ENCODE results near the gene AZIN2. TPM values are rescaled to one million over a fixed set of nuclear protein-coding genes. Genes with fewer than 3 reads are reported as not detected.
"Not testable (repeated sequence)": the region's sequence is repeated elsewhere in the genome, so short reads cannot be mapped to it uniquely, and the experiment has no call there.

The AZIN2 gene
- total and polyA plus RNA-seq, 9 donors = 3.8 to 6.4 (median 5.5) TPM

- Histone ChIP-seq H3K4me3 (ENCODE audit: low read length) (no peak overlapping the region), H3K36me3 (ENCODE audit: control insufficient read depth, insufficient read depth, low read length) (no peaks in the 10 kb centered on the region), H3K4me1 (ENCODE audit: control insufficient read depth, insufficient read depth, low read length) (peaks cover 12% of the 10 kb centered on the region), H3K27ac (ENCODE audit: low read length) (no peak overlapping the region), H3K9me3 (replicated peaks; ENCODE audit: control insufficient read depth, low read depth, low read length) (no peaks in the 10 kb centered on the region), H3K27me3 (ENCODE audit: control insufficient read depth, insufficient read depth, low read length) (no peaks in the 10 kb centered on the region)
- WGBS (ENCODE audit: insufficient coverage) = 20% methylated on average over 1 of the region's 3 CpGs
- no peak for DNase-seq
Measured at GRCh38 chr1:33123266-33123665, 42.3 kb downstream of the AZIN2 start.

DNA sequence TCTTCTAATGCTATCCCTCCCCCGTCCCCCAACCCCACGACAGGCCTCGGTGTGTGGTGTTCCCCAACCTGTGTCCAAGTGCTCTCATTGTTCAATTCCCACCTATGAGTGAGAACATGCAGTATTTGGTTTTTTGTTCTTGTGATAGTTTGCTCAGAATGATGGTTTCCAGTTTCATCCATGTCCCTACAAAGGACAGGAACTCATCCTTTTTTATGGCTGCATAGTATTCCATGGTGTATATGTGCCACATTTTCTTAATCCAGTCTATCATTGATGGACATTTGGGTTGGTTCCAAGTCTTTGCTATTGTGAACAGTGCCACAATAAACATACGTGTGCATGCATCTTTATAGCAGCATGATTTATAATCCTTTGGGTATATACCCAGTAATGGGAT lies 43.7 kb downstream of the AZIN2 start:
- not testable (repeated sequence) for H3K4me3 ChIP-seq (ENCODE audit: low read length); H3K36me3 ChIP-seq (ENCODE audit: control insufficient read depth, insufficient read depth, low read length); H3K9me3 ChIP-seq (replicated peaks; ENCODE audit: control insufficient read depth, low read depth, low read length); DNase-seq; H3K27ac ChIP-seq (ENCODE audit: low read length); H3K27me3 ChIP-seq (ENCODE audit: control insufficient read depth, insufficient read depth, low read length)
- WGBS (ENCODE audit: insufficient coverage) = no CpG with 5 or more reads among the region's 4 CpGs
- H3K4me1 ChIP-seq (ENCODE audit: control insufficient read depth, insufficient read depth, low read length) = peaks cover 12% of the 10 kb centered on the region

GRCh38 chr1:33126411-33127000 lies 45.6 kb downstream of the AZIN2 start:
- WGBS (ENCODE audit: insufficient coverage) = no CpG with 5 or more reads among the region's 9 CpGs
- DNase-seq = no peak
- H3K4me3 ChIP-seq (ENCODE audit: low read length) = peak overlapping the region; percentile 75
- peak overlapping the region; percentile 93 for H3K27ac ChIP-seq (ENCODE audit: low read length)
- H3K36me3 ChIP-seq (ENCODE audit: control insufficient read depth, insufficient read depth, low read length) = no peaks in the 10 kb centered on the region
- no peaks in the 10 kb centered on the region for H3K9me3 ChIP-seq (replicated peaks; ENCODE audit: control insufficient read depth, low read depth, low read length)
- no peaks in the 10 kb centered on the region for H3K27me3 ChIP-seq (ENCODE audit: control insufficient read depth, insufficient read depth, low read length)
- peaks cover 15% of the 10 kb centered on the region for H3K4me1 ChIP-seq (ENCODE audit: control insufficient read depth, insufficient read depth, low read length)

DNA sequence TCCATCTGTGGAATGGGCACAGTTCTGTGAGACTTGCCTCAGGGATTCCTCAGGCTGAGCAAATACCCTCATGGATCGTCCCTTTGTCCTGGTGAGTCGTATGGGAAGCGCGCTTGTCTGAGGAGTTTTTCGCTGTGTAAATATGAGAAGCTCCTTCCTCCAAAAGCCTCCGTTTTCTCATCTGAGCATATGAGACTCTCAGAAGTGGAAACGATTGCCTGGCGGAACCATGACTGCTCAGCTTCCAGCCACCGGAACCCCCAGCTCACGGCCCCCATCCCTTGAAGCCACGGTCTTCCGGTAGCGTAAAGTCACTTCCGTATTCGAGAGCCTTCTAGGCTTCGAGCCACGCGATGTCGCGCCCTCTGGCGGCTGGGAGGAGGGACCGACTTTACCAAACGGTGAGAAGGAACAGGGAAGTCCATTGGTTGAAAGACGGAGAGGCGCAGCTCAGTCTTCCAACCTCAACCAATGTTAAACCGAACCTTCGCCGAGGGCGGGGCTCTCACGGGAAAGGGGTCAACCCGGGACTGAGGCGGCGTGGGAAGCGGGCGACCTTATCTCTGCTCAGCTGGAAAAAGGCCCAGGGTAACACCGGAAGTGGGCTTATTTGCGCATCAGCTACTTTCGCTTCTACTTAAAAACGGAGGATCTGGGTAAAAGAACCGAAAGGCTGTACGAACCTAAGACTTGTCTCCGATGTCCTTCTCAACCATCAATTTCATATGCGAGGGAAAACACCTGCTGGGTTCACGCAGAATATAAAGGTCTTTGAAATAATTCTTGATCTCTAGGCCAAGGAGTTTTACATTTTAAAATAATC lies 46.3 kb downstream of the AZIN2 start:
- DNase-seq = peak; percentile 100
- Histone ChIP-seq H3K27me3 (ENCODE audit: control insufficient read depth, insufficient read depth, low read length) (no peaks in the 10 kb centered on the region), H3K9me3 (replicated peaks; ENCODE audit: control insufficient read depth, low read depth, low read length) (no peaks in the 10 kb centered on the region), H3K4me3 (ENCODE audit: low read length) (peak overlapping the region; percentile 75), H3K4me1 (ENCODE audit: control insufficient read depth, insufficient read depth, low read length) (peaks cover 15% of the 10 kb centered on the region), H3K36me3 (ENCODE audit: control insufficient read depth, insufficient read depth, low read length) (no peaks in the 10 kb centered on the region), H3K27ac (ENCODE audit: low read length) (peak overlapping the region; percentile 93)
- under 1% methylated on average over 32 of the region's 44 CpGs for WGBS (ENCODE audit: insufficient coverage)

DNA sequence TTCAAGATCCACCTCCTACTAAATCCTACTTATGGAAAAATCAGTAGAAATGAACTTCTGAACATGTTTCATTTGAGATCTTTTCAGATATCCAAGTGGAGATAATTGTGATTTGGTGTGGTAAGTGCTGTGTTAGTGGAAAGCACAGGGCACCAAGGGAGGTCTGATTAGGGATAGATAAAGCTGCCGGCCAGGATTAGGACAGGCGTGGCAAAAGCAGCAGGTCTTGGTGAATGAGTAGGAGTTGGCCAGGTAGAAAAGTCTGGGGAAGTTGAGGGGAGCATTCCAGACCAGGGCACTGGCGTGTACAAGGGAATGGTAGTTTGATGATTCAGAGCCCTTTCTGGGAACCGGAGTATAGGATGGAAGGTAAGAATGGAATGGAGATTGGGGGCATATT lies 47.8 kb downstream of the AZIN2 start:
- 79% methylated on average over 3 of the region's 4 CpGs for WGBS (ENCODE audit: insufficient coverage)
- no peaks in the 10 kb centered on the region for H3K9me3 ChIP-seq (replicated peaks; ENCODE audit: control insufficient read depth, low read depth, low read length)
- peaks cover 17% of the 10 kb centered on the region for H3K4me1 ChIP-seq (ENCODE audit: control insufficient read depth, insufficient read depth, low read length)
- no peaks in the 10 kb centered on the region for H3K27me3 ChIP-seq (ENCODE audit: control insufficient read depth, insufficient read depth, low read length)
- no peak for DNase-seq
- no peak overlapping the region for H3K27ac ChIP-seq (ENCODE audit: low read length)
- H3K4me3 ChIP-seq (ENCODE audit: low read length) = no peak overlapping the region
- no peaks in the 10 kb centered on the region for H3K36me3 ChIP-seq (ENCODE audit: control insufficient read depth, insufficient read depth, low read length)

DNA sequence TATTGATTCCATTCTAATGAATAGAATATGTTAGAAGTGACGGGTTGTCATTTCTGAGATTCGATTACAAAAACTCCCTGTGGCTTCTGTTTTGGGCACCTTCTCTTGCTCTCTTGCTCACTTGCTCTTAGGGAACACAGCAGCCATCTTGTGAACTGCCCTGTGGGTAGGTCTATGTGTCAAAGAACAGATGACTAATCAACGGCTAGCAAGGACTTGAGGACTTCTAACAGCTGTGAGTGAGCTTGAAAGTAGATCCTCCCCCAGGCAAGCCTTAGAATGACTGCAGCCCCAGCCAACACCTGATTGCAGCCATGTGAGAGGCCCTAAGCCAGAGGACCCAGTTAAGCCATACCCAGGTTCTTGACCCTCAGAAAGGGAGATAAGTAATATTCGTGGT lies 49.3 kb downstream of the AZIN2 start:
- 100% methylated on average over 1 of the region's 4 CpGs for WGBS (ENCODE audit: insufficient coverage)
- Histone ChIP-seq H3K4me3 (ENCODE audit: low read length) (no peak overlapping the region), H3K4me1 (ENCODE audit: control insufficient read depth, insufficient read depth, low read length) (peaks cover 22% of the 10 kb centered on the region), H3K27ac (ENCODE audit: low read length) (peak overlapping the region; percentile 75), H3K9me3 (replicated peaks; ENCODE audit: control insufficient read depth, low read depth, low read length) (no peaks in the 10 kb centered on the region), H3K27me3 (ENCODE audit: control insufficient read depth, insufficient read depth, low read length) (no peaks in the 10 kb centered on the region), H3K36me3 (ENCODE audit: control insufficient read depth, insufficient read depth, low read length) (no peaks in the 10 kb centered on the region)
- peak; percentile 72 for DNase-seq

DNA sequence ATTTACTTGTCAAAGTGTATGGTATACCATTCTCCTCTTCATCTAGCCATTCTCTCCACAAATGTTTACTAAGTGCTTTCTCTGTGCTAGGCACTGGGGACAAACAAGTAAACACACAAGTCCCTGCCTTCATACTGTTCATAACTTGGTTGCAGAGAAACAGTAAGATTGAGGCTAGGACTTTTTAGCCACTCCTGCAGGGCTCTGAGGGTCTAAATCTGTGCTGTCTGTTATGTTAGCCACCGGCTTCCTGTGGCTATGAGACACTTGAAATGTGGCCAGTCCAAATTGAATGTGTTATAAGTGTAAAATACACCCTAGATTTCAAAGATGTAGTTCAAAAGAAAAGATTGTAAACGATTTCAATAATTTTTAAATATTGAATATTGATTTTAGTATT lies 50.2 kb downstream of the AZIN2 start:
- H3K36me3 ChIP-seq (ENCODE audit: control insufficient read depth, insufficient read depth, low read length) = no peaks in the 10 kb centered on the region
- H3K9me3 ChIP-seq (replicated peaks; ENCODE audit: control insufficient read depth, low read depth, low read length) = no peaks in the 10 kb centered on the region
- no peaks in the 10 kb centered on the region for H3K27me3 ChIP-seq (ENCODE audit: control insufficient read depth, insufficient read depth, low read length)
- H3K27ac ChIP-seq (ENCODE audit: low read length) = peak overlapping the region; percentile 55
- no peak overlapping the region for H3K4me3 ChIP-seq (ENCODE audit: low read length)
- peaks cover 22% of the 10 kb centered on the region for H3K4me1 ChIP-seq (ENCODE audit: control insufficient read depth, insufficient read depth, low read length)
- WGBS (ENCODE audit: insufficient coverage) = no CpG with 5 or more reads among the region's 2 CpGs
- DNase-seq = no peak

GRCh38 chr1:33132549-33132948 lies 51.6 kb downstream of the AZIN2 start:
- Histone ChIP-seq H3K36me3 (ENCODE audit: control insufficient read depth, insufficient read depth, low read length) (no peaks in the 10 kb centered on the region), H3K4me1 (ENCODE audit: control insufficient read depth, insufficient read depth, low read length) (peaks cover 17% of the 10 kb centered on the region), H3K27me3 (ENCODE audit: control insufficient read depth, insufficient read depth, low read length) (no peaks in the 10 kb centered on the region), H3K27ac (ENCODE audit: low read length) (no peak overlapping the region), H3K4me3 (ENCODE audit: low read length) (no peak overlapping the region), H3K9me3 (replicated peaks; ENCODE audit: control insufficient read depth, low read depth, low read length) (no peaks in the 10 kb centered on the region)
- no CpG with 5 or more reads among the region's 2 CpGs for WGBS (ENCODE audit: insufficient coverage)
- no peak for DNase-seq

DNA sequence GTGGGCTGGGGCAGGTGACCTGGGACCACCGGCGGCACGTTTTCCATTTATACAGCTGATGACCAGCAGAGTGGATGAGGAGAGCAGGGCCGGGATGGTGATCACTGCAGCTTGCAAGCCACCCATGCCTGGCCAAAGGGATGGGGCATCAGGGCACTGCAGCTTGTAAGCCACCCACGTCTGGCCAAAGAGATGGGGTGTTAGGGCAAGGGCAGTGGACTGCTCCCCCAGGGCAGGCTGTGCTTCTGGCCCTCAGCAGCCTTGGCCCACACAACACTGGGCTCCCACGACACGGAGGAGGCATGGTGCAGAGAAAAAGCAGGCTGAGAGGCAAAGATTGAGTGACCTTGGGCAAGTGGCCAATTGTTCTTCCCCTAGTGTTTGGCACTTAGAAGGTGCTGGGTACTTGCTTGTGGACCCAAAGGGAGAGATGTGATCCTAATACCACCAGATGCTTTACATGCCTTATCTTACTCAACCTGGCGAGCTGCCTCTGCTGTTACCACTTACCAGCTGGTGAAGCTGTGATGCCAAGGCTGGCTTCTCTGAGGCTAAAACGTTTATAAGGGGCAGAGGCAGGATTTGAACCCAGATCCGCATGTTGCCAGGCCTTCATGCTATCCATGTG lies 52.6 kb downstream of the AZIN2 start:
- Histone ChIP-seq H3K9me3 (replicated peaks; ENCODE audit: control insufficient read depth, low read depth, low read length) (no peaks in the 10 kb centered on the region), H3K27me3 (ENCODE audit: control insufficient read depth, insufficient read depth, low read length) (no peaks in the 10 kb centered on the region), H3K4me3 (ENCODE audit: low read length) (no peak overlapping the region), H3K27ac (ENCODE audit: low read length) (no peak overlapping the region), H3K4me1 (ENCODE audit: control insufficient read depth, insufficient read depth, low read length) (peaks cover 11% of the 10 kb centered on the region), H3K36me3 (ENCODE audit: control insufficient read depth, insufficient read depth, low read length) (no peaks in the 10 kb centered on the region)
- WGBS (ENCODE audit: insufficient coverage) = 91% methylated on average over 6 of the region's 10 CpGs
- DNase-seq = no peak

GRCh38 chr1:33136041-33136440 lies 55.1 kb downstream of the AZIN2 start:
- H3K4me3 ChIP-seq (ENCODE audit: low read length); DNase-seq; H3K27ac ChIP-seq (ENCODE audit: low read length); H3K27me3 ChIP-seq (ENCODE audit: control insufficient read depth, insufficient read depth, low read length); H3K4me1 ChIP-seq (ENCODE audit: control insufficient read depth, insufficient read depth, low read length); H3K36me3 ChIP-seq (ENCODE audit: control insufficient read depth, insufficient read depth, low read length); H3K9me3 ChIP-seq (replicated peaks; ENCODE audit: control insufficient read depth, low read depth, low read length): not testable (repeated sequence)
- 100% methylated on average over 1 of the region's 1 CpG for WGBS (ENCODE audit: insufficient coverage)

Data from muscle of leg (tissue), 11 donors.